Ectodermal cell (in vitro differentiated cells): Measurements from ENCODE around the gene ZNF436.

Experiments
- H3K27ac ChIP-seq: 2 replicates; pipeline ENCODE4 v1.7.0; 2013; ENCODE audit warnings: mild to moderate bottlenecking, low read depth, low read length; ENCODE audit not compliant: insufficient read depth, poor library complexity, severe bottlenecking
- H3K27me3 ChIP-seq: 2 replicates; pipeline ENCODE4 v1.7.0; 2013; ENCODE audit warnings: mild to moderate bottlenecking, low read length; ENCODE audit not compliant: insufficient read depth, control insufficient read depth, poor library complexity, severe bottlenecking
- H3K36me3 ChIP-seq: one replicate; pipeline ENCODE4 v1.7.0; 2013; ENCODE audit warnings: low read length; ENCODE audit not compliant: control insufficient read depth, insufficient read depth
- H3K4me1 ChIP-seq: one replicate; pipeline ENCODE4 v1.7.0; 2013; ENCODE audit warnings: low read length; ENCODE audit not compliant: control insufficient read depth, insufficient read depth
- H3K4me3 ChIP-seq: 2 replicates; pipeline ENCODE4 v1.7.0; 2013; ENCODE audit warnings: low read depth, low read length, control low read depth; ENCODE audit not compliant: insufficient read depth
- H3K9me3 ChIP-seq: 2 replicates; pipeline ENCODE4 v1.7.0; 2013; ENCODE audit warnings: mild to moderate bottlenecking, low read length, moderate library complexity; ENCODE audit not compliant: control insufficient read depth
- WGBS, 2 experiments: methylation state at CpG; one replicate each; pipeline ENCODE4 v1.1.7; 2013; ENCODE audit warnings: missing lambda C conversion rate in 2 of 2; 5-methylcytosine and 5-hydroxymethylcytosine counted together

Gene ZNF436

GRCh38 chr1:23344987-23345472 lies 24.6 kb downstream of the ZNF436 start:
- Histone ChIP-seq H3K4me1 (peaks cover 20% of the 10 kb centered on the region), H3K36me3 (no peaks in the 10 kb centered on the region), H3K27me3 (peaks cover 19% of the 10 kb centered on the region), H3K27ac (peak overlapping the region; percentile 96), H3K9me3 (no peaks in the 10 kb centered on the region), H3K4me3 (peak overlapping the region; percentile 57)
- WGBS, 2 experiments = 69 to 72% methylated on average over 8 of the region's 8 CpGs

- no peaks in the 10 kb centered on the region for H3K9me3 ChIP-seq
- 0 to 1% methylated on average over 87 of the region's 87 CpGs for whole genome bisulfite sequencing, 2 experiments
- H3K27ac ChIP-seq = peak within 1 kb of the TSS; percentile 96
- H3K4me3 ChIP-seq = peak within 1 kb of the TSS; percentile 57
- H3K27me3 ChIP-seq = peaks cover 13% of the 10 kb centered on the region
- peaks cover 23% of the 10 kb centered on the region for H3K4me1 ChIP-seq
- H3K36me3 ChIP-seq = no peaks in the 10 kb centered on the region
Measured at GRCh38 chr1:23344111-23344986, 25.3 kb downstream of the ZNF436 start, which contains the start of gene HNRNPR. Gene HNRNPR, minus strand, starts transcription at chr1:23344284. Its CDS starts 3,276 bp downstream, at chr1:23341008.

- 0% methylated on average over 66 of the region's 66 CpGs for WGBS, 2 experiments
- H3K27ac ChIP-seq = peak overlapping the region; percentile 96
- H3K4me1 ChIP-seq = peaks cover 23% of the 10 kb centered on the region
- peak overlapping the region; percentile 57 for H3K4me3 ChIP-seq
- peaks cover 6% of the 10 kb centered on the region for H3K27me3 ChIP-seq
- no peaks in the 10 kb centered on the region for H3K9me3 ChIP-seq
- no peaks in the 10 kb centered on the region for H3K36me3 ChIP-seq
Measured at GRCh38 chr1:23343221-23344110, 26.2 kb downstream of the ZNF436 start.

GRCh38 chr1:23341931-23342692 lies 27.5 kb downstream of the ZNF436 start:
- Histone ChIP-seq H3K9me3 (no peaks in the 10 kb centered on the region), H3K27ac (no peak overlapping the region), H3K4me1 (peaks cover 23% of the 10 kb centered on the region), H3K36me3 (peaks cover 10% of the 10 kb centered on the region), H3K4me3 (peak overlapping the region; percentile 57), H3K27me3 (no peaks in the 10 kb centered on the region)
- WGBS, 2 experiments = 58 to 75% methylated on average over 9 to 10 of the region's 10 CpGs

- Histone ChIP-seq H3K27me3 (no peaks in the 10 kb centered on the region), H3K4me1 (peaks cover 23% of the 10 kb centered on the region), H3K27ac (no peak overlapping the region), H3K4me3 (no peak overlapping the region), H3K36me3 (peaks cover 22% of the 10 kb centered on the region), H3K9me3 (no peaks in the 10 kb centered on the region)
- 94 to 95% methylated on average over 4 of the region's 4 CpGs for WGBS, 2 experiments
Measured at GRCh38 chr1:23339632-23340031, 30.0 kb downstream of the ZNF436 start.

- H3K9me3 ChIP-seq = no peaks in the 10 kb centered on the region
- peaks cover 33% of the 10 kb centered on the region for H3K36me3 ChIP-seq
- 88 to 100% methylated on average over 2 of the region's 2 CpGs for WGBS, 2 experiments
- no peak overlapping the region for H3K4me3 ChIP-seq
- no peaks in the 10 kb centered on the region for H3K27me3 ChIP-seq
- H3K27ac ChIP-seq = no peak overlapping the region
- H3K4me1 ChIP-seq = peaks cover 23% of the 10 kb centered on the region
Measured at GRCh38 chr1:23337869-23338268, 31.8 kb downstream of the ZNF436 start.

GRCh38 chr1:23331713-23332112 lies 37.9 kb downstream of the ZNF436 start:
- H3K4me3 ChIP-seq = no peak overlapping the region
- H3K9me3 ChIP-seq = no peaks in the 10 kb centered on the region
- H3K27me3 ChIP-seq = no peaks in the 10 kb centered on the region
- no peak overlapping the region for H3K27ac ChIP-seq
- 87 to 96% methylated on average over 8 of the region's 8 CpGs for WGBS, 2 experiments
- H3K36me3 ChIP-seq = peaks cover 54% of the 10 kb centered on the region
- H3K4me1 ChIP-seq = no peaks in the 10 kb centered on the region

- H3K36me3 ChIP-seq = peaks cover 62% of the 10 kb centered on the region
- no peak overlapping the region for H3K27ac ChIP-seq
- H3K4me1 ChIP-seq = no peaks in the 10 kb centered on the region
- 100% methylated on average over 1 of the region's 1 CpG for WGBS, 2 experiments
- H3K27me3 ChIP-seq = no peaks in the 10 kb centered on the region
- no peak overlapping the region for H3K4me3 ChIP-seq
- H3K9me3 ChIP-seq = no peaks in the 10 kb centered on the region
Measured at GRCh38 chr1:23330846-23331245, 38.8 kb downstream of the ZNF436 start.

- Histone ChIP-seq H3K4me3 (no peak overlapping the region), H3K36me3 (peaks cover 50% of the 10 kb centered on the region), H3K9me3 (no peaks in the 10 kb centered on the region), H3K27me3 (no peaks in the 10 kb centered on the region), H3K4me1 (no peaks in the 10 kb centered on the region), H3K27ac (no peak overlapping the region)
- WGBS, 2 experiments = 93 to 97% methylated on average over 2 of the region's 2 CpGs
Measured at GRCh38 chr1:23325393-23325792, 44.2 kb downstream of the ZNF436 start.
